Liver (tissue), 9 donors: Measurements from ENCODE around the gene P3H4. TPM values are rescaled to one million over a fixed set of nuclear protein-coding genes. Genes with fewer than 3 reads are reported as not detected.
A peak's percentile ranks its signal among the peaks of the same experiment; 100 is the strongest.
"Not testable (repeated sequence)": the region's sequence is repeated elsewhere in the genome, so short reads cannot be mapped to it uniquely, and the experiment has no call there.

Experiments used
- DNase-seq: peaks from one replicate; pipeline ENCODE4 v3.0.0-alpha.2; 2017; ENCODE audit warnings: low spot score
- H3K27ac ChIP-seq, 2 donors: one replicate each; pipeline ENCODE4 v1.7.0; 2013; ENCODE audit warnings: inconsistent platforms in 2 of 2, low read length in 2 of 2, control low read depth in 1 of 2, low read depth in 1 of 2, mild to moderate bottlenecking in 1 of 2
- H3K27me3 ChIP-seq, 4 donors: one replicate each; pipeline versions ENCODE4 v1.6.1 to v1.7.0; 2013; ENCODE audit warnings: low read length in 3 of 4, inconsistent platforms in 1 of 4, mild to moderate bottlenecking in 1 of 4, moderate library complexity in 1 of 4; ENCODE audit not compliant: control insufficient read depth in 4 of 4, insufficient read depth in 4 of 4
- H3K36me3 ChIP-seq, 4 donors: one replicate each; pipeline versions ENCODE4 v1.6.1 to v1.7.0; 2013; ENCODE audit warnings: low read length in 3 of 4, mild to moderate bottlenecking in 3 of 4, low read depth in 1 of 4, moderate library complexity in 1 of 4; ENCODE audit not compliant: control insufficient read depth in 4 of 4, insufficient read depth in 3 of 4
- H3K4me1 ChIP-seq, 4 donors: one replicate each; pipeline versions ENCODE4 v1.6.1 to v1.7.0; 2013; ENCODE audit warnings: low read length in 3 of 4, mild to moderate bottlenecking in 3 of 4, moderate library complexity in 1 of 4; ENCODE audit not compliant: control insufficient read depth in 4 of 4, insufficient read depth in 4 of 4
- H3K4me3 ChIP-seq, 3 donors: one replicate each; pipeline versions ENCODE4 v1.6.1 to v1.7.0; 2013; ENCODE audit warnings: low read length in 3 of 3, control low read depth in 1 of 3, low read depth in 1 of 3, mild to moderate bottlenecking in 1 of 3
- H3K9ac ChIP-seq, 2 donors: one replicate each; pipeline ENCODE4 v1.7.0; 2013; ENCODE audit warnings: low read length in 2 of 2, mild to moderate bottlenecking in 2 of 2, moderate library complexity in 2 of 2, control low read depth in 1 of 2, low read depth in 1 of 2
- H3K9me3 ChIP-seq, 4 donors: one replicate each; pipeline versions ENCODE4 v1.6.1 to v1.7.0; 2013; ENCODE audit warnings: low read length in 3 of 4; ENCODE audit not compliant: control insufficient read depth in 4 of 4
- ATF3 ChIP-seq: IDR thresholded peaks from 2 replicates; pipeline ENCODE4 v1.6.1; 2016; ENCODE audit warnings: antibody characterized with exemption
- CTCF ChIP-seq: fragments of 150-350 bp; IDR thresholded peaks from 2 replicates; pipeline ENCODE4 v1.5.1; 2017; ENCODE audit warnings: improper control_type of control experiment, low read depth, low read length; ENCODE audit not compliant: missing input control
- FOXA1 ChIP-seq: IDR thresholded peaks from 2 replicates; pipeline ENCODE4 v1.6.1; 2016; ENCODE audit warnings: antibody characterized with exemption
- FOXA2 ChIP-seq: IDR thresholded peaks from 2 replicates; pipeline ENCODE4 v1.6.1; 2016; ENCODE audit warnings: antibody characterized with exemption
- GABPA ChIP-seq, 2 donors: IDR thresholded peaks in 1 of 2; conservative IDR thresholded peaks in 1 of 2; 2 replicates each; pipeline ENCODE4 v1.6.1; 2016; ENCODE audit warnings: antibody characterized with exemption in 2 of 2, mild to moderate bottlenecking in 1 of 2, moderate library complexity in 1 of 2
- HNF4A ChIP-seq, 2 donors: conservative IDR thresholded peaks; 2 replicates each; pipeline ENCODE4 v1.6.1; 2016; ENCODE audit warnings: antibody characterized with exemption in 2 of 2, mild to moderate bottlenecking in 2 of 2
- MAX ChIP-seq: IDR thresholded peaks from 2 replicates; pipeline ENCODE4 v1.6.1; 2016; ENCODE audit warnings: antibody characterized with exemption
- NR2F2 ChIP-seq: IDR thresholded peaks from 2 replicates; pipeline ENCODE4 v1.6.1; 2016; ENCODE audit warnings: antibody characterized with exemption
- RAD21 ChIP-seq, 2 donors: IDR thresholded peaks; 2 replicates each; pipeline ENCODE4 v1.6.1; 2016; ENCODE audit warnings: antibody characterized with exemption in 2 of 2, mild to moderate bottlenecking in 2 of 2
- SP1 ChIP-seq: IDR thresholded peaks from 2 replicates; pipeline ENCODE4 v1.6.1; 2018; ENCODE audit warnings: antibody characterized with exemption, mild to moderate bottlenecking
- TAF1 ChIP-seq: conservative IDR thresholded peaks from 2 replicates; pipeline ENCODE4 v1.6.1; 2016; ENCODE audit warnings: antibody characterized with exemption, mild to moderate bottlenecking
- ZBTB33 ChIP-seq: IDR thresholded peaks from 2 replicates; pipeline ENCODE4 v1.6.1; 2016; ENCODE audit warnings: antibody characterized with exemption
- WGBS: extraction: QIAGEN DNeasy Blood & Tissue Kit; methylation state at CpG from one replicate; pipeline ENCODE4 v1.1.7; 2013; 5-methylcytosine and 5-hydroxymethylcytosine counted together
- polyA plus RNA-seq, 2 donors: library from polyadenylated mRNA; stranded (reverse) in 1 of 2; unstranded in 1 of 2; fragments of 200-250 nt in 1 of 2; fragments of >200 nt in 1 of 2; fragmentation: Nextera tagmentation in 1 of 2; extraction: Ambion mirVana in 1 of 2; gene quantifications; one replicate each; pipeline versions ENCODE4 v1.2.1 to v1.2.3, GENCODE V29; 2013 to 2015
- total RNA-seq, 2 donors: library from RNA; depleted of rRNA; stranded (reverse); fragments of >200 nt; gene quantifications; one replicate each; pipeline ENCODE4 v1.2.3, GENCODE V29; 2014
- donor health status: healthy.
- donor health status: healthy.
- donor health status: healthy.
- donor health status: healthy.
- donor health status: healthy.

P3H4 gene
- total and polyA plus RNA-seq, 4 donors, result 1.7 to 5.6 (median 2.3) TPM

GRCh38 chr17:41835800-41836549 is 24.2 kb upstream of the P3H4 start, which contains the start of gene NT5C3B:
Gene NT5C3B, minus strand, starts transcription at chr17:41836232. Its CDS starts 39 bp downstream, at chr17:41836193.
- no peaks in the 10 kb centered on the region for H3K27me3 ChIP-seq
- H3K9ac ChIP-seq, result no peak within 1 kb of the TSS
- peak; percentile 63 for DNase-seq
- WGBS, result under 1% methylated on average over 72 of the region's 72 CpGs
- no peaks in the 10 kb centered on the region for H3K9me3 ChIP-seq
- peaks cover 5 to 11% (median 6%) of the 10 kb centered on the region in 4 donors for H3K36me3 ChIP-seq
- peak within 1 kb of the TSS; percentile 59 to 81 (median 79) for H3K4me3 ChIP-seq
- H3K27ac ChIP-seq, result no peak within 1 kb of the TSS
- TF ChIP-seq TAF1 (no peak), GABPA (IDR thresholded peaks at IDR 0.05 in 1 of 2, conservative IDR thresholded peaks at IDR 0.05 in 1 of 2) (no peak), MAX (no peak), ZBTB33 (no peak), RAD21 (IDR thresholded peaks at IDR 0.05) (no peak)
- peaks cover 1 to 9% (median 5%) of the 10 kb centered on the region in 4 donors for H3K4me1 ChIP-seq

- Histone ChIP-seq H3K4me3 (peak overlapping the region; percentile 57 to 81 (median 59)), H3K27me3 (no peaks in the 10 kb centered on the region), H3K36me3 (peaks cover 5 to 15% (median 9%) of the 10 kb centered on the region in 4 donors), H3K9me3 (no peaks in the 10 kb centered on the region), H3K9ac (no peak overlapping the region), H3K4me1 (peaks cover 1 to 9% (median 5%) of the 10 kb centered on the region in 4 donors), H3K27ac (no peak overlapping the region)
- DNase-seq, result no peak
- 27% methylated on average over 13 of the region's 13 CpGs for WGBS
- TF ChIP-seq FOXA2 (no peak), NR2F2 (no peak), SP1 (no peak), FOXA1 (no peak), GABPA (IDR thresholded peaks at IDR 0.05 in 1 of 2, conservative IDR thresholded peaks at IDR 0.05 in 1 of 2) (no peak), HNF4A (conservative IDR thresholded peaks at IDR 0.05) (no peak), MAX (no peak), ATF3 (no peak), CTCF (no peak), ZBTB33 (no peak)
Observed at GRCh38 chr17:41835214-41835799, 23.6 kb upstream of the P3H4 start.

GRCh38 chr17:41829961-41830360 is 18.2 kb upstream of the P3H4 start:
- not testable (repeated sequence) for H3K27me3 ChIP-seq, H3K27ac ChIP-seq, H3K9ac ChIP-seq, DNase-seq, H3K4me1 ChIP-seq, H3K9me3 ChIP-seq, H3K4me3 ChIP-seq
- WGBS, result 88% methylated on average over 10 of the region's 10 CpGs
- H3K36me3 ChIP-seq, result peaks cover 9 to 38% (median 18%) of the 10 kb centered on the region in 4 donors
